ENCODE measurements around the gene STK32C.

STK32C gene

GRCh38 chr10:132205650-132206376, 101.9 kb downstream of the STK32C start:
- H3K27ac ChIP-seq (ENCODE audit: low read depth, low read length): no peak overlapping the region
- DNase-seq: no peak

GRCh38 chr10:132204781-132205473, 102.8 kb downstream of the STK32C start:
- Histone ChIP-seq H3K36me3 (ENCODE audit: control insufficient read depth, insufficient read depth, low read length) (no peaks in the 10 kb centered on the region), H2BK5ac (ENCODE audit: low read length) (no peak overlapping the region), H3K56ac (ENCODE audit: low read length) (no peak overlapping the region), H3K4me1 (ENCODE audit: control insufficient read depth, low read depth, low read length) (no peaks in the 10 kb centered on the region), H4K5ac (ENCODE audit: low read length) (no peak overlapping the region), H3K23ac (ENCODE audit: low read length) (no peak overlapping the region), H3K27ac (ENCODE audit: low read depth, low read length) (no peak overlapping the region), H3K79me2 (ENCODE audit: control insufficient read depth, insufficient read depth, low read length) (no peaks in the 10 kb centered on the region), H2BK120ac (ENCODE audit: low read depth, low read length) (no peak overlapping the region), H3K18ac (ENCODE audit: low read length) (no peak overlapping the region), H3K79me1 (ENCODE audit: low read length) (no peaks in the 10 kb centered on the region), H3K27me3 (ENCODE audit: insufficient read depth, low read length, poor library complexity) (no peaks in the 10 kb centered on the region), H4K8ac (ENCODE audit: low read depth, low read length) (no peak overlapping the region), H3K4me2 (ENCODE audit: low read length) (no peak overlapping the region), H3K4ac (ENCODE audit: low read depth, low read length) (no peak overlapping the region), H3K4me3 (ENCODE audit: low read length) (no peak overlapping the region), H2AK5ac (ENCODE audit: low read length) (no peak overlapping the region), H3K9ac (ENCODE audit: low read length) (no peak overlapping the region), H2BK15ac (replicated peaks; ENCODE audit: low read depth) (no peak overlapping the region)
- WGBS (ENCODE audit: extremely low coverage, insufficient coverage, low lambda C conversion rate): no CpG with 5 or more reads among the region's 28 CpGs
- no peak for DNase-seq

More at GRCh38 chr10:132205650-132206376, 101.9 kb downstream of the STK32C start:
- Histone ChIP-seq H2BK5ac (ENCODE audit: low read length) (no peak overlapping the region), H3K9ac (ENCODE audit: low read length) (no peak overlapping the region), H2AK5ac (ENCODE audit: low read length) (no peak overlapping the region), H3K4me1 (ENCODE audit: control insufficient read depth, low read depth, low read length) (no peaks in the 10 kb centered on the region), H4K5ac (ENCODE audit: low read length) (no peak overlapping the region), H2BK120ac (ENCODE audit: low read depth, low read length) (no peak overlapping the region), H3K4me2 (ENCODE audit: low read length) (no peak overlapping the region), H3K23ac (ENCODE audit: low read length) (no peak overlapping the region), H4K8ac (ENCODE audit: low read depth, low read length) (no peak overlapping the region), H2BK15ac (replicated peaks; ENCODE audit: low read depth) (no peak overlapping the region), H3K79me2 (ENCODE audit: control insufficient read depth, insufficient read depth, low read length) (no peaks in the 10 kb centered on the region), H3K18ac (ENCODE audit: low read length) (no peak overlapping the region), H3K79me1 (ENCODE audit: low read length) (no peaks in the 10 kb centered on the region), H3K36me3 (ENCODE audit: control insufficient read depth, insufficient read depth, low read length) (no peaks in the 10 kb centered on the region), H3K4ac (ENCODE audit: low read depth, low read length) (no peak overlapping the region), H3K27me3 (ENCODE audit: insufficient read depth, low read length, poor library complexity) (no peaks in the 10 kb centered on the region), H3K56ac (ENCODE audit: low read length) (no peak overlapping the region), H3K4me3 (ENCODE audit: low read length) (no peak overlapping the region)
- no CpG with 5 or more reads among the region's 37 CpGs for WGBS (ENCODE audit: extremely low coverage, insufficient coverage, low lambda C conversion rate)

GRCh38 chr10:132204078-132204780, 103.5 kb downstream of the STK32C start:
- no peak for DNase-seq
- H3K4me3 ChIP-seq (ENCODE audit: low read length): no peak overlapping the region
- no peaks in the 10 kb centered on the region for H3K4me1 ChIP-seq (ENCODE audit: control insufficient read depth, low read depth, low read length)
- no peak overlapping the region for H2AK5ac ChIP-seq (ENCODE audit: low read length)
- no peaks in the 10 kb centered on the region for H3K79me1 ChIP-seq (ENCODE audit: low read length)
- no peak overlapping the region for H3K27ac ChIP-seq (ENCODE audit: low read depth, low read length)
- H2BK5ac ChIP-seq (ENCODE audit: low read length): no peak overlapping the region
- H3K4me2 ChIP-seq (ENCODE audit: low read length): no peak overlapping the region
- no peak overlapping the region for H4K5ac ChIP-seq (ENCODE audit: low read length)
- H2BK15ac ChIP-seq (replicated peaks; ENCODE audit: low read depth): no peak overlapping the region
- H3K4ac ChIP-seq (ENCODE audit: low read depth, low read length): no peak overlapping the region
- WGBS (ENCODE audit: extremely low coverage, insufficient coverage, low lambda C conversion rate): no CpG with 5 or more reads among the region's 20 CpGs
- no peaks in the 10 kb centered on the region for H3K79me2 ChIP-seq (ENCODE audit: control insufficient read depth, insufficient read depth, low read length)
- no peak overlapping the region for H3K9ac ChIP-seq (ENCODE audit: low read length)
- no peak overlapping the region for H2BK120ac ChIP-seq (ENCODE audit: low read depth, low read length)
- H3K56ac ChIP-seq (ENCODE audit: low read length): no peak overlapping the region
- H3K18ac ChIP-seq (ENCODE audit: low read length): no peak overlapping the region
- no peaks in the 10 kb centered on the region for H3K36me3 ChIP-seq (ENCODE audit: control insufficient read depth, insufficient read depth, low read length)
- H3K27me3 ChIP-seq (ENCODE audit: insufficient read depth, low read length, poor library complexity): no peaks in the 10 kb centered on the region
- no peak overlapping the region for H4K8ac ChIP-seq (ENCODE audit: low read depth, low read length)
- H3K23ac ChIP-seq (ENCODE audit: low read length): no peak overlapping the region

- no peak overlapping the region for H3K4me2 ChIP-seq (ENCODE audit: low read length)
- no peak for DNase-seq
- no peaks in the 10 kb centered on the region for H3K36me3 ChIP-seq (ENCODE audit: control insufficient read depth, insufficient read depth, low read length)
- H4K8ac ChIP-seq (ENCODE audit: low read depth, low read length): no peak overlapping the region
- no peak overlapping the region for H2BK15ac ChIP-seq (replicated peaks; ENCODE audit: low read depth)
- H3K18ac ChIP-seq (ENCODE audit: low read length): no peak overlapping the region
- H3K27ac ChIP-seq (ENCODE audit: low read depth, low read length): no peak overlapping the region
- no peak overlapping the region for H4K5ac ChIP-seq (ENCODE audit: low read length)
- H3K27me3 ChIP-seq (ENCODE audit: insufficient read depth, low read length, poor library complexity): no peaks in the 10 kb centered on the region
- H3K4me3 ChIP-seq (ENCODE audit: low read length): no peak overlapping the region
- H3K4me1 ChIP-seq (ENCODE audit: control insufficient read depth, low read depth, low read length): no peaks in the 10 kb centered on the region
- H3K9ac ChIP-seq (ENCODE audit: low read length): no peak overlapping the region
- H3K23ac ChIP-seq (ENCODE audit: low read length): no peak overlapping the region
- H3K79me1 ChIP-seq (ENCODE audit: low read length): no peaks in the 10 kb centered on the region
- WGBS (ENCODE audit: extremely low coverage, insufficient coverage, low lambda C conversion rate): no CpG with 5 or more reads among the region's 34 CpGs
- no peak overlapping the region for H3K56ac ChIP-seq (ENCODE audit: low read length)
- no peak overlapping the region for H2AK5ac ChIP-seq (ENCODE audit: low read length)
- H3K4ac ChIP-seq (ENCODE audit: low read depth, low read length): no peak overlapping the region
- H2BK5ac ChIP-seq (ENCODE audit: low read length): no peak overlapping the region
- no peaks in the 10 kb centered on the region for H3K79me2 ChIP-seq (ENCODE audit: control insufficient read depth, insufficient read depth, low read length)
- H2BK120ac ChIP-seq (ENCODE audit: low read depth, low read length): no peak overlapping the region
These were observed 104.3 kb downstream of the STK32C start for GRCh38 chr10:132203256-132204077.

GRCh38 chr10:132202070-132202970, 105.4 kb downstream of the STK32C start:
- H3K4me3 ChIP-seq (ENCODE audit: low read length): no peak overlapping the region
- no peak overlapping the region for H2AK5ac ChIP-seq (ENCODE audit: low read length)
- no peaks in the 10 kb centered on the region for H3K4me1 ChIP-seq (ENCODE audit: control insufficient read depth, low read depth, low read length)
- H4K5ac ChIP-seq (ENCODE audit: low read length): no peak overlapping the region
- H3K18ac ChIP-seq (ENCODE audit: low read length): no peak overlapping the region
- H3K36me3 ChIP-seq (ENCODE audit: control insufficient read depth, insufficient read depth, low read length): no peaks in the 10 kb centered on the region
- no peak overlapping the region for H3K4ac ChIP-seq (ENCODE audit: low read depth, low read length)
- H2BK15ac ChIP-seq (replicated peaks; ENCODE audit: low read depth): no peak overlapping the region
- H3K79me2 ChIP-seq (ENCODE audit: control insufficient read depth, insufficient read depth, low read length): no peaks in the 10 kb centered on the region
- WGBS (ENCODE audit: extremely low coverage, insufficient coverage, low lambda C conversion rate): no CpG with 5 or more reads among the region's 48 CpGs
- H2BK120ac ChIP-seq (ENCODE audit: low read depth, low read length): no peak overlapping the region
- H3K56ac ChIP-seq (ENCODE audit: low read length): no peak overlapping the region
- H2BK5ac ChIP-seq (ENCODE audit: low read length): no peak overlapping the region
- no peak overlapping the region for H3K9ac ChIP-seq (ENCODE audit: low read length)
- H3K79me1 ChIP-seq (ENCODE audit: low read length): no peaks in the 10 kb centered on the region
- no peak overlapping the region for H3K4me2 ChIP-seq (ENCODE audit: low read length)
- H3K27ac ChIP-seq (ENCODE audit: low read depth, low read length): no peak overlapping the region
- DNase-seq: no peak
- no peaks in the 10 kb centered on the region for H3K27me3 ChIP-seq (ENCODE audit: insufficient read depth, low read length, poor library complexity)
- H4K8ac ChIP-seq (ENCODE audit: low read depth, low read length): no peak overlapping the region
- H3K23ac ChIP-seq (ENCODE audit: low read length): no peak overlapping the region
